Measurements from ENCODE around the gene FAM193A.

The FAM193A gene

DNA sequence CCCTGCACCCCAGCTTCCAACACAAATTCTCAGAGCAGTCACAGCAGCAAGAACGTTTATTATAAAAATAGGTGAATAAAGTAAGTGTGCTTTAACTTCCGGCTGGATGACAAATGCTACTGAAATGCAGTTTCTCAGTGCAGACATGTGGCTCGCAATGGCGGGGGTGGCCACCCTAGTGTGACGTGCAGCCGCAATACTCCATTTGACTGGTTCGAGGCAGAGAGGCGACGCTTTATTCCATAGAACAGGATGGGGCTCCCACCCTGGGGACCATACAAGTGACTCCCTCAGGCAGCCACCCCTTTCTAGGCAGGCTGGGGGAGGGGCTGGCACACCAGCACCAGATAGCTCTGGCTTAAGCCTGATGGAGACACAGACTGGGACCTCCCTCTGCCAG lies 205.2 kb downstream of the FAM193A start:
- Histone ChIP-seq H3K36me3 (ENCODE audit: control insufficient read depth, insufficient read depth, low read length) (peaks cover 40% of the 10 kb centered on the region), H3K4me3 (replicated peaks; ENCODE audit: low read depth, low read length) (no peak overlapping the region), H3K27me3 (replicated peaks; ENCODE audit: control insufficient read depth, insufficient read depth, low read length) (no peaks in the 10 kb centered on the region)
- TF ChIP-seq, protein P1, sequence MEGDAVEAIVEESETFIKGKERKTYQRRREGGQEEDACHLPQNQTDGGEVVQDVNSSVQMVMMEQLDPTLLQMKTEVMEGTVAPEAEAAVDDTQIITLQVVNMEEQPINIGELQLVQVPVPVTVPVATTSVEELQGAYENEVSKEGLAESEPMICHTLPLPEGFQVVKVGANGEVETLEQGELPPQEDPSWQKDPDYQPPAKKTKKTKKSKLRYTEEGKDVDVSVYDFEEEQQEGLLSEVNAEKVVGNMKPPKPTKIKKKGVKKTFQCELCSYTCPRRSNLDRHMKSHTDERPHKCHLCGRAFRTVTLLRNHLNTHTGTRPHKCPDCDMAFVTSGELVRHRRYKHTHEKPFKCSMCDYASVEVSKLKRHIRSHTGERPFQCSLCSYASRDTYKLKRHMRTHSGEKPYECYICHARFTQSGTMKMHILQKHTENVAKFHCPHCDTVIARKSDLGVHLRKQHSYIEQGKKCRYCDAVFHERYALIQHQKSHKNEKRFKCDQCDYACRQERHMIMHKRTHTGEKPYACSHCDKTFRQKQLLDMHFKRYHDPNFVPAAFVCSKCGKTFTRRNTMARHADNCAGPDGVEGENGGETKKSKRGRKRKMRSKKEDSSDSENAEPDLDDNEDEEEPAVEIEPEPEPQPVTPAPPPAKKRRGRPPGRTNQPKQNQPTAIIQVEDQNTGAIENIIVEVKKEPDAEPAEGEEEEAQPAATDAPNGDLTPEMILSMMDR (IDR thresholded peaks at IDR 0.05; ENCODE audit: insufficient read depth, low read length, poor library complexity, severe bottlenecking) = no peak
- DNase-seq (ENCODE audit: extremely low read depth, insufficient read length) = no peak

DNA sequence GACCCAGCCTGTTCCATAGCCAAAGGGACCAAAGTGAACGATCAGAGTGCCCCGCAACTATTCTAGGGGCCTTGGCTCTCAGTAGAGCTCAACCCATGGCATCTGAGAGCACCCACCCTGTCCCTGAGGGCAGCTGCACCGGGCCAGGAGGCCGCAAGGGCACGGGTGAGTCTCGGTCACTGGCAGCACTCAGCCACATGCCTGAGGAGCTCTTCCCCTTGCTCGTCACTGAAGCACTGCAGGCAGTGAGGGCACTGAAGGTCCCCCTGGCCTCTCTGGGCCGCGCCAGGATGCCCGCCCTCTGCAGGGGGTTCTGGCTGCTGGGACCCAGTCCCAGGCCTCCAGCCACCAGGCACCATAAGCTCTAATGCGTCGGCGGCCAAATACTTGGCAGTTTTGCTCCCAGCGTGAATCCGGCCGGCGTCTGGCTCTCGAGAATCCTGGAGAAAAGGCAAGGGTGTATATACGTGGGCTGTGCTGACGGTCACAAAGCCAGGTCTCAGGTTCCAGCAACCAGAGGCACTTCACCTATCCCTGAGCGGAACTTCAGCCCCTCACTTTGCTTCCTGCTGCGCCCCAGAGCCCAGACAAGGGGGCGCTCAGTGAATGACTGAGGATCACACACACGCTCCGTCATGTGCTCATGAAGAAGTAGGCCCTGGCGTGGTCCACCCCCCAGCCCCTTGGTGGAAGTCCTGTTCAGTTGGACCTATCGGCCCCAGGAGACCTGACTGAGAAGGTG lies 205.8 kb downstream of the FAM193A start:
- peaks cover 45% of the 10 kb centered on the region for H3K36me3 ChIP-seq (ENCODE audit: control insufficient read depth, insufficient read depth, low read length)
- no peak overlapping the region for H3K4me3 ChIP-seq (replicated peaks; ENCODE audit: low read depth, low read length)
- TF ChIP-seq, protein P1 (IDR thresholded peaks at IDR 0.05; ENCODE audit: insufficient read depth, low read length, poor library complexity, severe bottlenecking) = no peak
- no peak for DNase-seq (ENCODE audit: extremely low read depth, insufficient read length)
- no peaks in the 10 kb centered on the region for H3K27me3 ChIP-seq (replicated peaks; ENCODE audit: control insufficient read depth, insufficient read depth, low read length)

DNA sequence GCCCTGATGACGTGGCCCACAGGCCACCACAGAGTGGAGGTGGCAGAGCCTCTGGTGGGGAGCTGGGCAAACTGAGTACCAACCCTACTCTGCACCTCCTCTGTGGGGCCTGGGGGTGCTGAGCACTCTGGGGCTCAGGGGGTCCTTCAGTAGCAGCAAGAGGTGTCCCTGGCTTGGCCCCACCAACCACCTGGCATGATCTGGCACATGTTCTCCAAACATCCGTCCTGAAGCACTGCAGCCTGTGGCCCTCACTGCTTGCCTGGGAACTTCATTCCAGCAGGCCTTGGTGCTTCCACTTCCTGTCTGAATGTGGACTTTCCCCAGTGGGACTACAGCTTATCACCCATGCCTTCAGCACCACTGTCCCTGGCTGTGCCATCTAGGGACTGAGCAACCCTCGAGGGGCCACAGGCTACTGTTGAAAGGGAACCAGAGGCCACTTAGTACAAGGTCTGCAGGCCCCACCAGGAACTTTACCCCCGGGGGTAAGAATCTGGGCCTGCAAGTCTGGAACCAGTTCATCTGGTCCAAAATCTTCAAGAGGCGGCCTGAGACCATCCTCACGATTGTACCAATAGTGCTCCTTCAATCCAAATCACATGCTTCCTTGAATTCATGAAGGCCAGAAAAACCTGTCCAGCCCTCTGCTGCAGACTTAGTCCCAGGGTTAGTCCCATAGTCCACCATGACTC lies 206.5 kb downstream of the FAM193A start:
- TF ChIP-seq, protein P1 (IDR thresholded peaks at IDR 0.05; ENCODE audit: insufficient read depth, low read length, poor library complexity, severe bottlenecking) = no peak
- Histone ChIP-seq H3K27me3 (replicated peaks; ENCODE audit: control insufficient read depth, insufficient read depth, low read length) (no peaks in the 10 kb centered on the region), H3K36me3 (ENCODE audit: control insufficient read depth, insufficient read depth, low read length) (peaks cover 46% of the 10 kb centered on the region), H3K4me3 (replicated peaks; ENCODE audit: low read depth, low read length) (no peak overlapping the region)
- no peak for DNase-seq (ENCODE audit: extremely low read depth, insufficient read length)

DNA sequence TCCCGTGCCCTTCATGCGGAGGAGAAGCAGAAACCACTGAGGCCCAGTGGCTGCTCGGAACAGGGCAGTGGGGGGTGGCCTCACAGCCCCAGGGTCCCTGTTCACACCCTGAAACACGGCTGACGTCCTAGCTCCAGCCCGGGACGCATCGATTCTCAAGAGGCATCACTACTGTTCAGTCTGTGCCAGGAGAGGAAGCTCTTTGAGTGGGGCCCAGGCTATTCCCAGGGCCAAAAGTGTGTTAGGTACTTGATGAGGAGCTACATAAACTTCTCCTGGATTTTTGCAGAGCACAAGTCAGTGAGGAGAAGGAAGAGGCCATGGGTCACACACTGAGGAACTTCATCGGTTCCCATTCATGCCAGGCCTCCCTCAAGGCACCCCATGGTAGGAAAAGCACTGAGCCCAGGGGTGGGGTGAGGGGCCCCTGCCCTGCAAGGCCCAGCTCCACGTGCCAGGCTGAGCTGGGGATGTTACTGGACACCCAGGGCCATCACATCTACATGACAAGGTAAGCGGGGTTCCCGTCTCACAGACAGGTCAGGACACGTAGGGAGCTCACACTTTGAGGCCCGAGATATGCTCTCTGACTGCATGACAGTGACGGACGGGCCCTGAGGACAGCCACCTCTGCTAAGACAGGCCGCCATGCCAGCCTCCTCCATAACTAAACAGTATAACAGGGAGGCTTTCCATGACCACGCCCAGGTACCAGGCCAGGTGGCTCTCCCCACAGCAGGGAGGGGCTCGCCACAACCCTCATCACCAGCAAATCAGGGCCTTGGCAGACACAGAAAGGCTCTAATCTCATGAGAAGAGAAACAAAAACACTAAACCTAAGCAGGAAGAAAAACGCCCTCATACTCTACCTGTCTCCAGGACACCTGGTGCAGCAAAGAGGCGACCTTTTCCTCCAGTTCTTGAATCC lies 207.3 kb downstream of the FAM193A start:
- H3K27me3 ChIP-seq (replicated peaks; ENCODE audit: control insufficient read depth, insufficient read depth, low read length) = no peaks in the 10 kb centered on the region
- TF ChIP-seq, protein P1 (IDR thresholded peaks at IDR 0.05; ENCODE audit: insufficient read depth, low read length, poor library complexity, severe bottlenecking) = no peak
- no peak for DNase-seq (ENCODE audit: extremely low read depth, insufficient read length)
- no peak overlapping the region for H3K4me3 ChIP-seq (replicated peaks; ENCODE audit: low read depth, low read length)
- peaks cover 46% of the 10 kb centered on the region for H3K36me3 ChIP-seq (ENCODE audit: control insufficient read depth, insufficient read depth, low read length)

DNA sequence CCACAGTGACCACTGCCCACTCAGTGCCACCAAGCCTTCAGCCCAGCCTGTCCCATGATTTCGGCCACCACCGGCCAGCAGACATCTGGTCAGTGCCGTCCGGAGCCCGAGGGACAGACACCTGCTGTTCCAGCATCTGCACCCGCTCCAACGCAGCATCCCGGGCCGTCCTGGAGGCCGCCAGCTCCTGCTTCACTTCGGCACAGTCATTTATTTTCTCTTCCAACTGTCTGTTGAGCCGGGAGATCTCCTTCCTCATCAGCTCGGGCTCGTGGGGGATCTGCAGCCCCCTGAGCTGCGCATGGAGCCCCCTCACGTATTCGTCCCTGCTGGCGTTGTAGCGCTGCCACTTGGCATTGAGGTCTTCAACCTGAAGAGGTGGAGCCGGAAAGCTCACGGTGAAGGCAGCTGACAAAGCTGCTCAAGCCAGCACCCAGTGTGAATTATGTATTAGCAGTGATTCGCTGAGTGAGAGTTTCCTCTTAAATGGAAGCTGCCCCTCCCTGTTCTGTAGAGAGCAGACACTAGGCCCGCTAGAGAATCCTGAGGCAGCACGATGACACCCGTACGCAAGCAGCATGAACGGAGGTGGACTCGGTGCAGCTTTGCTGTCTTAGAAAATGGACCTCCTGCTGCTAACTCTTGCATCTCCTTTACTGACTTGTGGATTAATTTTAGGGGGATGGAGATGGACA lies 208.3 kb downstream of the FAM193A start:
- DNase-seq (ENCODE audit: extremely low read depth, insufficient read length) = no peak
- Histone ChIP-seq H3K4me3 (replicated peaks; ENCODE audit: low read depth, low read length) (no peak overlapping the region), H3K36me3 (ENCODE audit: control insufficient read depth, insufficient read depth, low read length) (peaks cover 46% of the 10 kb centered on the region), H3K27me3 (replicated peaks; ENCODE audit: control insufficient read depth, insufficient read depth, low read length) (no peaks in the 10 kb centered on the region)
- TF ChIP-seq, protein P1 (IDR thresholded peaks at IDR 0.05; ENCODE audit: insufficient read depth, low read length, poor library complexity, severe bottlenecking) = no peak
